SK-N-MC (cell line): ENCODE results near the gene TRABD.
"Not testable (repeated sequence)": the region's sequence is repeated elsewhere in the genome, so short reads cannot be mapped to it uniquely, and the experiment has no call there.

Source experiments
- DNase-seq: peaks from one replicate; pipeline ENCODE4 v3.0.0-alpha.2; 2011; ENCODE audit warnings: low read depth, low spot score
- H3K27ac ChIP-seq: fragments of 200-600 bp; sonication (generic); 2 replicates; pipeline ENCODE4 v1.5.1; 2016; ENCODE audit warnings: mixed run types
- H3K36me3 ChIP-seq: fragments of 200-600 bp; sonication (generic); 2 replicates; pipeline ENCODE4 v1.6.1; 2017; ENCODE audit warnings: antibody characterized with exemption, low read length, mixed read lengths; ENCODE audit not compliant: insufficient read depth
- H3K4me3 ChIP-seq: fragments of 200-600 bp; sonication (generic); 2 replicates; pipeline ENCODE4 v1.5.1; 2016
- H3K9ac ChIP-seq: fragments of 200-600 bp; sonication (generic); 2 replicates; pipeline ENCODE4 v1.8.0; 2017; ENCODE audit warnings: mixed run types, mixed read lengths; ENCODE audit not compliant: insufficient read length
- H3K9me3 ChIP-seq: fragments of 200-600 bp; sonication (generic); 2 replicates; pipeline ENCODE4 v1.6.1; 2017; ENCODE audit warnings: low read depth, mild to moderate bottlenecking, antibody characterized with exemption, low read length, moderate library complexity, mixed read lengths
- EZH2 ChIP-seq: fragments of 200-600 bp; sonication (generic); IDR thresholded peaks from one replicate; pipeline ENCODE4 v1.6.1; 2017; ENCODE audit warnings: antibody characterized with exemption
- FOXP2 ChIP-seq: optimal IDR thresholded peaks from 2 replicates; pipeline ENCODE3; 2011; ENCODE audit warnings: mild to moderate bottlenecking, moderate library complexity; ENCODE audit not compliant: insufficient read depth; ENCODE audit errors: extremely low read length, control extremely low read depth
- POLR2AphosphoS5 ChIP-seq: IDR thresholded peaks from 2 replicates; pipeline ENCODE4 v1.6.1; 2012; ENCODE audit warnings: mild to moderate bottlenecking, low read depth, low read length, borderline replicate concordance

TRABD gene

DNA sequence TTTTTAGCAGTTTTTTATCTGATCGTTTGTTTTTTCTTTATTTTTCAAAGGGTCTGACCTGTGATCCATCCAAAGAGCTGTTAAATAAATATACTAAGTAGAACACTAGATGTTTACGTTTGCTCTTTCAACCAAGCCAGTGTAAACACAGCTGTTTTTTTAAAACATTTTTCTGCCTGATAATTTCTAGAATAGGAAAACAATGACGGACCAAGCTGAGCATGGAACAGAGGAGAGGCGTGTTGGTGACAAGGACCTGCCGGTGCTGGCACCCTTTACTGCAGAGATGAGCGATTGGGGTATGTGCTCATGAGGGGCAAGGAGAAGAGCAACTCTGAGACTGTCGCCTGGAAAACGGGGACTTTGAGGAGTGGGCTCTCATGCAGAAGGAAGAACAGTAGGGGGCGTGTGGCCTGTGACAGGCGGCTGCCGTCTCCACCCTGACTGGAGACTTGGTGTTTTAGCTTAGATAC lies 43.8 kb upstream of the TRABD start:
- no peak overlapping the region for H3K4me3 ChIP-seq
- TF ChIP-seq FOXP2 (no peak), EZH2 (no peak)
- H3K9me3 ChIP-seq: no peaks in the 10 kb centered on the region
- no peak overlapping the region for H3K27ac ChIP-seq
- no peak overlapping the region for H3K9ac ChIP-seq
- no peak for DNase-seq
- no peaks in the 10 kb centered on the region for H3K36me3 ChIP-seq

DNA sequence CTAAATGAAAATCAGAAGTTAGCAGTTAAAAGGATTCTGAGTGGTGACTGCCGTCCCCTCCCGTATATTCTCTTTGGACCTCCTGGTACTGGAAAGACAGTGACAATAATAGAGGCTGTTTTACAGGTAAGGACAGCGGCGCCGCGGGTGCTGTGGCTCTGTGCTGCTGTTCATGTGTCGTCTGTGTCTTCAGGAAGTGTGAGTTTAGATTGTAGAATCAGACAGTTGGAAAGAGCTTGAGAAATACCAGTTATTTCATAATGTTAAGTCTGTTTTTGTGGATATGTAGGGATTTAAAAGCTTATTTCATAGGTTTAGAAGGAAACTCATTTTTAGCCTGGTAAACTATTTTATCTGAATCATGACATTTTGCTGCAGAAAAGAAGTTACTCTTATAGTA lies 42.6 kb upstream of the TRABD start:
- Histone ChIP-seq H3K4me3 (no peak overlapping the region), H3K36me3 (no peaks in the 10 kb centered on the region), H3K27ac (peak overlapping the region; percentile 31; the same call in 1 of the 2 replicates), H3K9me3 (no peaks in the 10 kb centered on the region), H3K9ac (no peak overlapping the region)
- DNase-seq: no peak
- TF ChIP-seq FOXP2 (no peak), EZH2 (no peak), POLR2AphosphoS5 (no peak)

GRCh38 chr22:50144005-50144614 lies 41.6 kb upstream of the TRABD start:
- DNase-seq: no peak
- Histone ChIP-seq H3K9me3 (no peaks in the 10 kb centered on the region), H3K36me3 (no peaks in the 10 kb centered on the region), H3K9ac (no peak overlapping the region), H3K4me3 (no peak overlapping the region), H3K27ac (no peak overlapping the region)
- no peak for TF ChIP-seq POLR2AphosphoS5
- TF ChIP-seq EZH2: no peak
- TF ChIP-seq FOXP2: no peak

DNA sequence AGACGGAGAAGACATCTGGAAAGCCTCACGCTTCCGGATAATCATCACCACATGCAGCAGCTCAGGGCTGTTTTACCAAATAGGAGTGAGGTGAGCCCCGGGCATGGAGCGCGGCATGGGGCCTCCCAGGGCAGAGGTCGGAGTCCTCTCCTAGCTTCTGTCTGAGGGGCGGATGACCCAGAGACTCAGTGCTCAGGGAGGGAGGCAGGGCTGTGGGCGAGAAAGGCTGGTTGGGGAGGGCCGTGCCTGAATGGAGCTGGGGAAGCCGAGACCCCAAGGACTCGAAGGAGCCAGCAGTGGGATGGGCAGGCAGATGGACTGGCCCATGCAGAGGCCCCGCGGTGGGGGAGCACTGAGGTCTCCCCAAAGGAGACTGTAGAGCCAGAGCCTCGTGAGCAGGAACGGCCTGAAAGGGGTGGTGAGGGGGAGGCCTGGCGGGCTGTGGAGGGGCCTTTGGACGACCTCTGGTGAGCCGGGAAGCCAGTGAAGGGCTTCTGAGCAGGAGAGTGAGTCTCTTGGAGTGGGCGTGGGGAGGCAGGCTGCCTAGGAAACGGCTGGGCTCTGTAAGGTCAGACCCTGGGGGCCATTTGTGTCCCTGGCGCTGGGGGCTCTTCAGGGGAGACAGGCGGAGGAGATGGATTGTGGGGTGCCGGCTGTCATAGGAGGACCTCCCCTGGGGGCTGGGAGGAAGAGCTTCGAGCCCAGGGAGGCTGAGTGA lies 39.8 kb upstream of the TRABD start:
- TF ChIP-seq POLR2AphosphoS5 (no peak), EZH2 (no peak), FOXP2 (no peak)
- DNase-seq: no peak
- Histone ChIP-seq H3K9ac (no peak overlapping the region), H3K4me3 (no peak overlapping the region), H3K36me3 (no peaks in the 10 kb centered on the region), H3K9me3 (no peaks in the 10 kb centered on the region), H3K27ac (no peak overlapping the region)

DNA sequence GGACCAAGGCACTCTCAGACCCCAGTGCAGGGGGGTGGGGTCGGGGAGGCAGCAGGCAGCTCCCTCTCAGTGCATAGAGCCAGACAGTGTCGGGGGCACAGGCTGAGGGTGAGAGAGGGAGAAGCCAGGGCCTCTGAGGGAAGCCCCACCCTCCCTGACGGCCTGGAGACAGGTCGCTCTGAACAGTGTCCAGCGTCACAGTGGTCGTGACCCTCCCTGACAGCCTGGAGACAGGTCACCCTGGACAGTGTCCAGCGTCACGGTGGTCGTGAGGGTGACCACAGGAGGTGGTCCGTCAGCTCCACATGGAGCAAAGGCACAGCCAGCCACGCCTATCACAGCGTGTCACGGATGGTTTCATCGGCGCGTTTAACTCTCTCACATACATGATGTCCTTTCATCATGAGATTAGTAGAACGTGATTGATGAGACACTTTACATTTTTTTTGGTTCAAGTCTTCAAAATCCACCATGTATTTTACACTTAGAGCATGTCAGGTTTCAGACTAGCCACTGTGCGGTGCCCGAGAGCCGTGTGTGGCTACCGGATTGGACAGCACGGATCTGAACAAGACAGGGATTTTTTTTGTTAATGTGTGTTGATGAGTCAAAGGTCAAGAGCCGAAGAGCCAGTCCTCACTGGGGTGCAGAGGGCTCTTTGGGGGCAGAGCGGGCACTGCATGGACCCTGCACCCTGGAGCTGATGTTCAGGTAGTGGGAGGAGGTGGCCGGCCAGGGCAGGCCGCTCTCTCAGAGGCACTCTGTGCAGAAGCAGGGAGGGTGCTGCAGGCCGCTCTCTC lies 39.1 kb upstream of the TRABD start:
- H3K36me3 ChIP-seq: no peaks in the 10 kb centered on the region
- TF ChIP-seq FOXP2 (no peak), POLR2AphosphoS5 (no peak), EZH2 (no peak)
- no peaks in the 10 kb centered on the region for H3K9me3 ChIP-seq
- DNase-seq: no peak
- H3K9ac ChIP-seq: no peak overlapping the region
- no peak overlapping the region for H3K4me3 ChIP-seq
- no peak overlapping the region for H3K27ac ChIP-seq

DNA sequence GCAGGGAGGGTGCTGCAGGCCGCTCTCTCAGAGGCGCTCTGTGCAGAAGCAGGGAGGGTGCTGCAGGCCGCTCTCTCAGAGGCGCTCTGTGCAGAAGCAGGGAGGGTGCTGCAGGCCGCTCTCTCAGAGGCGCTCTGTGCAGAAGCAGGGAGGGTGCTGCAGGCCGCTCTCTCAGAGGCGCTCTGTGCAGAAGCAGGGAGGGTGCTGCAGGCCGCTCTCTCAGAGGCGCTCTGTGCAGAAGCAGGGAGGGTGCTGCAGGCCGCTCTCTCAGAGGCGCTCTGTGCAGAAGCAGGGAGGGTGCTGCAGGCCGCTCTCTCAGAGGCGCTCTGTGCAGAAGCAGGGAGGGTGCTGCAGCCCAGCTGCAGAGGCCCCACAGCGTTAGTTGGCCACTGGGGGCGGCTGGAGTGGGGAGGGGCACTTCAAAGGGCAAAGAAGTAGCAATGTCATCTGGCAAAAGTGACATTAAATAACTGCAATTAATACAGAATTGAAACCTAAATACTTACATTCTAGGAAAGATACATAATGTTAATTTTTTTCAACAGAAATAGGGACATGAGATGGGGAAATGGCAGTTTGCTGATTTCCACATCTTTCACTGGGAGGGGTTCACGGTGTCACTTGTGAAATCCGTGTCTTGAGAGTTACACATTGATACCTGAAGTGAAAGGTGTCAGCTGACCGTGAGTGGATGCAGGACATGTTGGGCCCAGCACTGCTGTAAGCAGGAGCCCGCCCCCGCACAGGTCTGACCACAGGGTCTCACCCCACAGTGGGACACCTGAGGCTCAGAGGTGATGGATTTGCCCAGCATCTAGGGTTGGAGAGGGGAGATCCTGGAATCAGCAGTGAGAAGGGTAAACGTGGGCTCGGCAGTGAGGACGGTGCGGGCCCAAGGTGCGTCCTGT lies 38.2 kb upstream of the TRABD start:
- H3K9me3 ChIP-seq, DNase-seq, H3K9ac ChIP-seq, H3K4me3 ChIP-seq, H3K36me3 ChIP-seq, H3K27ac ChIP-seq: not testable (repeated sequence)

DNA sequence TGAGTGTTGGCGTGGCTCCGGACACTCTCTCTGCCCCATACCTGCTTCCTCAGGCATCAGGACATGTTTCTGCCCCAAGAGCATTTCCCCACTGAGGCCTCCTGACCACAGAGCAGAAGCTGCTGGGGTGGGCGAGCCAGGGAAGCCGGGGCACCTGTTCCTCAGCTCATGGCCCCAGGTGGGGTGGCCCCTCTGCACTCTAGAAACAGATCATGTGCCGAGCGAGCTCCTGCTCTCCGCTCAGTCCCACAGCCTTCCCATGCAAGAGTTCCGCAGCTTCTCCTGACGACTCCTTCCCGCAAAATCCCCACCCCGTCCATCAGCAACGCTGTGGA lies 37.6 kb upstream of the TRABD start:
- H3K36me3 ChIP-seq: no peaks in the 10 kb centered on the region
- TF ChIP-seq POLR2AphosphoS5 (no peak), FOXP2 (no peak), EZH2 (no peak)

More for the DNA sequence above, 37.6 kb upstream of the TRABD start:
- no peak overlapping the region for H3K9ac ChIP-seq
- no peak overlapping the region for H3K4me3 ChIP-seq
- H3K9me3 ChIP-seq: no peaks in the 10 kb centered on the region
- no peak for DNase-seq
- H3K27ac ChIP-seq: no peak overlapping the region
